GM19193 (cell line): Measurements from ENCODE around the gene ANXA8.

Source experiments
- POLR2A ChIP-seq: IDR thresholded peaks from 4 replicates; pipeline ENCODE4 v1.6.1; 2011; ENCODE audit not compliant: insufficient read depth, insufficient read length; ENCODE audit errors: extremely low read depth

ANXA8 gene

GRCh38 chr10:47451273-47451997 lies 32.5 kb downstream of the ANXA8 start:
- no peak for TF ChIP-seq POLR2A

- TF ChIP-seq POLR2A = no peak
Measured at GRCh38 chr10:47450442-47450841, 33.5 kb downstream of the ANXA8 start.

- TF ChIP-seq POLR2A = no peak
Measured at GRCh38 chr10:47449979-47450378, 33.9 kb downstream of the ANXA8 start.

GRCh38 chr10:47449102-47449978 lies 34.6 kb downstream of the ANXA8 start:
- TF ChIP-seq POLR2A = no peak

- no peak for TF ChIP-seq POLR2A
Measured at GRCh38 chr10:47447705-47448104, 36.2 kb downstream of the ANXA8 start.

- TF ChIP-seq POLR2A = no peak
Measured at GRCh38 chr10:47447209-47447608, 36.7 kb downstream of the ANXA8 start.

GRCh38 chr10:47445720-47446119 lies 38.2 kb downstream of the ANXA8 start:
- no peak for TF ChIP-seq POLR2A

- no peak for TF ChIP-seq POLR2A
Measured at GRCh38 chr10:47444047-47444446, 39.9 kb downstream of the ANXA8 start.

GRCh38 chr10:47443145-47443544 lies 40.8 kb downstream of the ANXA8 start:
- no peak for TF ChIP-seq POLR2A

GRCh38 chr10:47442351-47442750 lies 41.6 kb downstream of the ANXA8 start:
- TF ChIP-seq POLR2A = no peak

- no peak for TF ChIP-seq POLR2A
Measured at GRCh38 chr10:47441938-47442337, 42.0 kb downstream of the ANXA8 start.

- TF ChIP-seq POLR2A = no peak
Measured at GRCh38 chr10:47440207-47440606, 43.7 kb downstream of the ANXA8 start.

- TF ChIP-seq POLR2A = no peak
Measured at GRCh38 chr10:47438857-47439474, 44.9 kb downstream of the ANXA8 start.

GRCh38 chr10:47435081-47435480 lies 48.8 kb downstream of the ANXA8 start:
- TF ChIP-seq POLR2A = no peak

GRCh38 chr10:47425813-47426419 lies 58.0 kb downstream of the ANXA8 start:
- no peak for TF ChIP-seq POLR2A
